Measurements from ENCODE around the gene RBM17.
"Not testable (repeated sequence)": the region's sequence is repeated elsewhere in the genome, so short reads cannot be mapped to it uniquely, and the experiment has no call there.

Gene RBM17

DNA sequence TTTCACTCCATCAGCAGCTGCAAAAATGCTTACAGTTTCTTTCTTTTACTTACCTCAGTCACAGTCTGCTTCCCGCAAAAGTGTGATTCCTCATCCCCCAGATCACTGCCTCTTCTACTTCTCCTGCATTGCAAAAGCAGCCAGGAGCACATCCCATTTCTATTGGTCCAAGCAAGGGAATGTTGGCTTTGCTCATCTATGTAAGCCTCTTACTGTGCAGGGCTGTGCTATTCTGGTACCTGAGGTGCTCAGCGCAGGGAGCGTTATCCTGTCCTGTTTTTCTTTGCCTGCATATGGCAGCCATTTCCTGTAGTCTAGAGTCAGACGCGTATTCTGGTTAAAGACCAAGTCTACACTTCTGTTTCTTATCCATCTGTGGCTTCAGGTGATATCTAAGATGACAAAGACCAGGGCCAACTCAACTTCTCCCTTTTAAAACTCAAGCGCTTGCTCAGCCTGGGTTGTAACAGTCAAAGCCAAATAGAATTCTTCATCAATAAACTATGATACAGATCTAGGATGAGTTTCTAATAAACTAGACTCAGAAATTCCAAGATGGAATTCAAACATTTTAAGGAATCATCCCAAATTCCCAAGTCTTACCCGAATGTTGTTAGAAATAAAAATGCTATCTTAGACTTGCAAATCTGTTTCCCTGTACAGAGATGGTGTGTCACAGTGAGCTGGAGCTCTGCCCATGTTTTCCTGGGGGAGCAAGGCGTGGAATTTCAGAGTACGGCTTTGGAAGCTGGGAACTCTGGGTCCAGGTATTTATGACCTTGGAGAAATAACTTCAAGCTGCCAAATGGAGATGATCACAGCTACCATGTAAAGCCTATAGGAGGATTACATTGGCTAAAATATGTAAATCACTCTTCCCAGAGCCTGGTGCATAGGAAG lies 6.1 kb upstream of the RBM17 start:
- DNase-seq = no peak

DNA sequence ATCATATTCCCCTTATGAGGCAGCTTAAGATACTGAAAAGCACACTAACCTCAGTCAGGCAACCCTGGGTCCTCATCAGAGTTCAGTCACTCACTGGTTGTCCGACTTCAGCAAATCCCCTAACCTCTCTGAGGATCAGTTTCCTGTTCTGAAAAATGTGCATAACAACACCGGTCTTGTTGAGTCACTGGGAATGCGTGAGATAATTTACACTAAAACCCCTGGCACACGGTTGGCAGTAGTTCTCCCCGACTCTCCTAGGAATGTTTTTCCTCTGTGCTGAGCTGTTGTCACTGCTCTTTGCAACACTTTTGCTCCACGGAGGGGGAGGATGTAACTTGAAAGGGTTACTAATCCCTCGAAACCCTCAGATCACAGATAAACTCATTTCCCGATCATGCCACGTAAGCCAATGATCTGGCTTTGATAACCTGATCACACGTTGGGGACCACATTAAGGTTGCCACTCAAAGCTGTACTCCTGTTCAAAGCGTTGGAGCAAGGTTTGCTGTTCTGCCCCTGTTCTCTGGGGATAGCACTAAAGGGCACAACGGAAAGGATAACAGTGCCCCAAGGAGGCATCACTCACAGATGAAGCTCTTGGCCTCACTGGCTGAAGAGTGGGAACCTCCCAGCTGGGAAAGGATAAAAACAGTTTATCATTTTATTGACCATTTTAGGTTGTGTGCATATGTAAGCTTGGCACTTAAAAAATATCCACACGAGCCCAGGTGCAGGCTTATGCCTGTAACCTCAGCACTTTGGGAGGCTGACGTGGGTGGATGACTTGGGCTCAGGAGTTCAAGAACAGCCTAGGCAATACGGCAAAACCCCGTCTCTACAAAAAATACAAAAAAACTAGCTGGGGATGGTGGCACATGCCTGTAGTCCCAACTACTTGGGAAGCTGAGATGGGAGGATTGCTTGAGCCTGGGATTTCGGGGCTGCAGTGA lies 5.0 kb upstream of the RBM17 start:
- DNase-seq = no peak

DNA sequence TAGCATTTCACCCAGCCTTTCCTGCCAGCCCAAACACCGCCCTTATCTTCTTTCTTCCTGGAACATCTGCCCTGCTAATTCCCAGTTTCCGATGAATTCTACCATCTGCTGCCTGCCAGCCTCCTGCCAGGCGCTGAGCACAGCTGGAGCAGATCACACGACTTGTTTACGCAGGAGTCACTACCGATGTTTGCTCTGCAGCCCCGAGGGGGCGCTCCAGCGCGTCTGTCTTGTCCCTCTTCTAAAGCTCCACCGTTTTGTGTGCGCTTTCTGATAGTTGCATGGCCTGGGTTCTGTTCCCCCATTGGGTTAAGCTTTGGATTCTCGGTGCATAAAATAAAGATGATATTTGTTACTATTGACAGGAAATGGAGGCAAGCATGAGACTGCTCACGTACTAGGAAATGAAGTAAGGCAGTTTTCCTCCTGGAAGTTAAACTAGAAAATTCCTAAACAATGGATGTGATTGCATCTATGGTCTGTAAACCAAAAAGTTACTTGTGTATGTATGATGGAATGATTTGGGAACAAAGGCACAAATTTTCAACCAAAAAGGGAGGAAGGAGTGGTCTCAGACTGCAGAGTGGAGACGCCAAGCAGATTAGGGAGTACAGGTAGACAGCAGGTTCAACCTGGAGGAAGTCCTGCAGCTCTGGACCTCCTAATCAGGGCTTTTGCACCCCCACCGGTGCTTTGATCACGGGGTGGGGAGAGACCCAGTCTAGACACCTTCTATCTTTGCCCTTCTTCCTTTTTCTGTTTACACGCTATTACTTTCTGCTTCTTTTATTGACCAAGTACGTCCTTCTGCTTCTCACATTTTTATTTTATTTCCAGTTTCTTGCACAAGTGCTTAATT lies 2.2 kb upstream of the RBM17 start:
- DNase-seq = no peak

- no peak for DNase-seq
These were observed 743 bp downstream of the RBM17 start for GRCh38 chr10:6089334-6090219.

DNA sequence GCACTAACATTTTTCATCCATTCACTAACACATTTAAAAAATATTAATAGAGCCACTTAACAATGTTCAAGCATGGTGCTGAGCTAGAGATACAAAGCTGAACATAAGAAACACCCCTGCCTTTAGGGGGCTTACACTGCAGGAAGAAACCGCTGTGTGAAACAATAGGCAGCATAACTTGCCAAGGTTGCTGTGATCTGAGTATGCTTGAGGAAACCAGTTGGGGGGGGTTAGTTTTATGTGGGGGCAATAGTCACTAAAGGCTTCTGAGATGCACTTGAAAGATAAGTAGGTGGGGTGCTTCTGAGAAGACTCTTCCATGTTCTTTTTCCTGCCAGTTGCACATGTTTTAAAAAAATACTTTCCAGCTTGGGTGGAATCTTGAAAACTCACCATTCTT lies 2.8 kb downstream of the RBM17 start:
- no peak for DNase-seq

DNA sequence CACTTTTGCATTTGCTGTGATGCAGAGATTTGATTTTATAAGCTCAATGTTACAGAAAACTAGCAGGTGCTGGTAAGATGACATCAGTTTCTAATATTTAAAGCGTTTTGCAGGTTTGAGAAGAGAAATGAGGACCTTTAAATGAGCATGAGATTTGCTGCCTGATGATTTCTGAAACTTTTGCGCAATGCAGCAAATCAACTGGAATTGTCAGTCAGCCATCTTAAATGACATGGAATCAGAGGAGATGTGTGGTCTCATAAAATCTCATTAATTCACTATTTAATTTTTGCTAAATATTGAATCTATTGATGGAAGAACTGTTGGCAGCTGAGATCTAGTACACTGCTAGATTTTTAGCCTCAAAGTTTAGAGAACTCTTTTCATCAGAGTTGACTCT lies 3.9 kb downstream of the RBM17 start:
- DNase-seq = no peak

- DNase-seq = no peak
These were observed 7.2 kb downstream of the RBM17 start for GRCh38 chr10:6095810-6096570.

DNA sequence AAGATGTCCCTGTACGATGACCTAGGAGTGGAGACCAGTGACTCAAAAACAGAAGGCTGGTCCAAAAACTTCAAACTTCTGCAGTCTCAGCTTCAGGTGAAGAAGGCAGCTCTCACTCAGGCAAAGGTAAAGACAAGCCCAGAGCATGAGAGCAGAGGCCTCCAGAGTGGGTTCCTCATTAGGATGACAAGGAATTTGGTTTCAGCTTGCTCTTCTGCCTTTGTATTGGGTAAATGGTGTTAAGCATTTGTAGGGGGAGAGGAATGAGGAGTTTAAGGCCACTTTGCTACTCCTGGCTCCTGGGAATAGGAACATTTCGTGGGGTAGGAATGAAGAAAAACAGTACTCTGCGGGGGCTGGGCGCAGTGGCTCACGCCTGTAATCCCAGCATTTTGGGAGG lies 8.2 kb downstream of the RBM17 start:
- no peak for DNase-seq

DNA sequence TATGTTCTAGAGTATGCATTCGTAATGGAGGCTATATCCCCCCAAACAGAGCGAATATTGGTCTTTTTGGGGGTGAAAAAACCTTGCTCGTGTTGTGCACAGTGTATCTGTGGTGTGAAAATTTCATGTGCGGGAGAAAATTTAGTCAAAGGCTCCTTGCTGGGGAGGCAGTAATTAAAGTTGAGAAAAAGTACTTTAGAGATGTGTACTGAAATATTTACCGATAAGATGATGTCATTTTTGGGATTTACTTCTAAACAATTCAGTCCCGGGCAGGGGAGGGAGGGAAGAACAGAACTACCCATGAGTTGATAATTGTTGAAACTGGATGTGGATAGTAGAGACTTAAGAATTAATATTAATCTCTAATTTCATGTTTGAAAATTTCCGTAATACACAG lies 9.3 kb downstream of the RBM17 start:
- DNase-seq = no peak

DNA sequence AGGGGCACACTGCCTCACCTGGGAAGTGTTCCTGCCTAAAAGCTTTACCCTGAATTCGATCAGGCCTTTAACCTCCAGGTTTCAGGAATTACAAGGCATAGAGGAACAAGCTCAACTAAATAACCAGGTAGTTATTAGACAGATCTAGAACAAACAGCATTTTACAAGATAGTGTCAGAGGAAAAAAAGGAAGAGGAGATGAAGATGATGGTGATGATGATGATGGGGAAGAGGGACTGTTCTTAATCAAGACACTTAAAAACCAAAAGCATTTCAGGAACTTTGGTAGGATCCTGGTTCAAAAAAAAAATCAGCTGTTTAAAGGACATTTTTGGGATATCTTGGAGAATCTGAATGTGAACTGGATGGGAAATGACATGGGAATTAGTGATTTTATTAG lies 11.5 kb downstream of the RBM17 start:
- no peak for DNase-seq

GRCh38 chr10:6101181-6101580 lies 12.3 kb downstream of the RBM17 start:
- no peak for DNase-seq

- DNase-seq = no peak
These were observed 13.3 kb downstream of the RBM17 start for GRCh38 chr10:6102128-6102527.

DNA sequence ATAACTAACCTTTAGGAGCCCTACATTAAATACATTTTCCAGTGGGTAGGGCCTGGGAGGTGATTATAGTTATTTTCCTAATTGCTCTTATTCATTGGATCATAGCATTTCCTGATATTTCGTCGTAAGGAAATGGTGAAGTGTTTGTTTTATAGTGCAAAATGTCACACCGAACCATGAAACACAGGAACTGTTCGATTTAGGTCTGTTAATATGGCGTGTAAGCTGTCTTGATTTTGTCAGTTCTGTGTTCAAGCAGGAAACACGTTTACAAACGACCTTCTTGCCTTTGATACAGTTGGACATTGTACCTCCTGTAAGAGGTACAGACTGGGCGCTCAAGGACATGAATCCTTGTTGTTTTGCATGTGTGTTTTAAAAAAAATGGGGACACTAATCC lies 14.8 kb downstream of the RBM17 start:
- DNase-seq = no peak

- not testable (repeated sequence) for DNase-seq
These were observed 18.8 kb downstream of the RBM17 start for GRCh38 chr10:6107616-6108015.

DNA sequence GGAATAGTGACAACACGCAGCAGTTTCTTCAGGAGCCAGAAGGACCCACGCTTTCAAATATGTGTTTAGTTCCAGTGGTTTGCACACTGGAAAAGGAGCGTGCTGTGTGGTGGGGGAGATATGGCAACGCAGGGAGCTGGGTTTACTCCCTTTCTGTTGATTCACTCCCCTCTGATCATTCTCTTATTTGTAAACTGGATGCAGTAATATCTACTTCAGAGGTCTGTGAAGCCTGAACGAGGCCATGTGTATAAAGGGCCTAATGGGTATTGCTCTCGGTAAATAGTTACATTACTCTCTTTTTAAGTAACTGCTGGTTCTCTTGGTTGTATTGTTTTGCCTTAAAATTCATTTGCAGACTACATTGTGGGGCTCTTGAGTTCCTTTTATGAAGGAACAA lies 19.2 kb downstream of the RBM17 start:
- no peak for DNase-seq

GRCh38 chr10:6108631-6109443 lies 20.0 kb downstream of the RBM17 start:
- DNase-seq = no peak

GRCh38 chr10:6109444-6109775 lies 20.6 kb downstream of the RBM17 start:
- no peak for DNase-seq

GRCh38 chr10:6110136-6110535 lies 21.3 kb downstream of the RBM17 start:
- no peak for DNase-seq

GRCh38 chr10:6112893-6113292 lies 24.1 kb downstream of the RBM17 start:
- no peak for DNase-seq

GRCh38 chr10:6114299-6114698 lies 25.5 kb downstream of the RBM17 start:
- no peak for DNase-seq
